NCI-H82 treated with DMSO at 0.1 percent for 48 hours (cell line): ENCODE data around the gene NIPSNAP3A.
A peak's percentile ranks its signal among the peaks of the same experiment; 100 is the strongest.
"Not testable (repeated sequence)": the region's sequence is repeated elsewhere in the genome, so short reads cannot be mapped to it uniquely, and the experiment has no call there.

ENCODE experiments used
- DNase-seq: peaks from one replicate; lab custom pipeline; 2025; ENCODE audit not compliant: unreplicated experiment; lab: John Stamatoyannopoulos, UW

Gene NIPSNAP3A

GRCh38 chr9:104747565-104748358 is at the start of gene NIPSNAP3A:
TSS of gene NIPSNAP3A (plus strand) at chr9:104747683. CDS start at chr9:104747793, 110 bp downstream.
- DNase-seq, result peak; percentile 66

GRCh38 chr9:104700306-104700705 is 47.2 kb upstream of the NIPSNAP3A start:
- no peak for DNase-seq

- not testable (repeated sequence) for DNase-seq
These were observed 38.7 kb upstream of the NIPSNAP3A start for GRCh38 chr9:104708737-104709136.

- no peak for DNase-seq
These were observed 35.9 kb upstream of the NIPSNAP3A start for GRCh38 chr9:104711604-104712003.

- no peak for DNase-seq
These were observed 22.5 kb upstream of the NIPSNAP3A start for GRCh38 chr9:104725014-104725413.

- no peak for DNase-seq
These were observed 9.0 kb upstream of the NIPSNAP3A start for GRCh38 chr9:104738452-104738851.

GRCh38 chr9:104740621-104741020 is 6.9 kb upstream of the NIPSNAP3A start:
- DNase-seq, result no peak

- peak; percentile 47 for DNase-seq
These were observed 4.0 kb upstream of the NIPSNAP3A start for GRCh38 chr9:104743376-104743985.

GRCh38 chr9:104745852-104746251 is 1.6 kb upstream of the NIPSNAP3A start:
- no peak for DNase-seq

GRCh38 chr9:104746285-104746684 is 1.2 kb upstream of the NIPSNAP3A start:
- no peak for DNase-seq

- DNase-seq, result no peak
These were observed 685 bp upstream of the NIPSNAP3A start for GRCh38 chr9:104746798-104747197.

GRCh38 chr9:104747245-104747564 is 278 bp upstream of the NIPSNAP3A start:
- DNase-seq, result no peak

- no peak for DNase-seq
These were observed 1.0 kb downstream of the NIPSNAP3A start for GRCh38 chr9:104748359-104749031.

GRCh38 chr9:104750185-104750767 is 2.8 kb downstream of the NIPSNAP3A start:
- no peak for DNase-seq

GRCh38 chr9:104758974-104759373 is 11.5 kb downstream of the NIPSNAP3A start:
- no peak for DNase-seq

- no peak for DNase-seq
These were observed 17.7 kb downstream of the NIPSNAP3A start for GRCh38 chr9:104765138-104765537.

- no peak for DNase-seq
These were observed 18.5 kb downstream of the NIPSNAP3A start for GRCh38 chr9:104766025-104766424.

- no peak for DNase-seq
These were observed 20.0 kb downstream of the NIPSNAP3A start for GRCh38 chr9:104767507-104767906.

GRCh38 chr9:104769029-104769428 is 21.5 kb downstream of the NIPSNAP3A start:
- not testable (repeated sequence) for DNase-seq

- no peak for DNase-seq
These were observed 22.2 kb downstream of the NIPSNAP3A start for GRCh38 chr9:104769655-104770054.

- DNase-seq, result no peak
These were observed 25.4 kb downstream of the NIPSNAP3A start for GRCh38 chr9:104772714-104773510.
